ENCODE results near the gene CPLX3.

DNA sequence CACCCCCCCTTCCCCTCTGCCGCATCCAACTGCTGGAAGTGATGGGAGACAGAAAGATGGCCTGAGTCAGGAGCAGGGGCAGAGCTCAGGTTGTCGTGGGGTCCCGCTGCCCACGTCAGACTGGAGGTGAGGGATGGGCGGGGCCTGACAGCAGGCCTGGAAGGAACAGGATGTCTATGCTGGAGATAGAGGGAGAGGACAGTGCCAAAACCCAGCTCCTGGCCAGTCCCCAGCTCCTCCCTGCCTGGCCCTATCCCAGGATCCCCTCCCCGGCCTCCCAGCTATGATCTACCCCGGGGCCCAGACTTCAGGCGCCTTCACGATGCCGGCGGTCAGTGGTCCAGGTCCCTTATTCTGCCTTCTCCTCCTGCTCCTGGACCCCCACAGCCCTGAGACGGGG lies 13.9 kb upstream of the CPLX3 start, which contains the start of gene LMAN1L:
- TF ChIP-seq POLR2A (IDR thresholded peaks at IDR 0.05): no peak
- TF ChIP-seq POLR2AphosphoS5 (IDR thresholded peaks at IDR 0.05): no peak

Measured in breast epithelium (tissue), 3 donors.